Measurements from ENCODE around the gene TGM2. TPM values are rescaled to one million over a fixed set of nuclear protein-coding genes. Genes with fewer than 3 reads are reported as not detected.

TGM2 gene
- total RNA-seq, 1 experiment from 2014 or later: 113 TPM

DNA sequence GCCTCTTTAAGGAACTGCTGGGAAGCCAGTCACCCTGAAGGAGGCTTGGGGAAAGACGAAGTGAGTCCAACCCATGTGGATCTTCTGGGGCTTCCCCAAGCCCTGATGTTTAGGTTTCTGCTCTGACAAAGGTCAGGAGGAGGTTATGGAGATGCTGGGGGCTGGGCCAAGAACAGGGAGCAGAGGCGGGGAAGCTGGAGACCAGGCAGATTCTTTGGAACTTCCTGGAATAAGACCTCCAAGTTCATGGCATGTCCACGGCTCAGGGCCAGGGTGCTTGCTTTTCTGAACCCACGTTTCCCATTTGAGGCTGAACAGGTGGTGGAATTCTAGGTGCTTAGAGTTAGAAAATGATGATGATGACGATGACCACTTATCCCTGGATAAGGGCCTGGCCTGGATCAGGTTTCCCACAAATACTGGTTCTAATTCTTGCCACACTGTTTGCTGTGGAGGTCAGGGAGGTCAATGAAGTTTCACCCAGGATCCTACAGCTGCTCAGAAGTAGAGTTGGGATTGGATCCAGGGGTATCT is 30.0 kb upstream of the TGM2 start:
- no peak overlapping the region for H3K4me3 ChIP-seq (ENCODE audit: low read depth in 2 of 2, low read length in 2 of 2)
- ATAC-seq: no peak
- intact Hi-C loops (cut with micrococcal nuclease; ENCODE audit: unreplicated experiment) (no loop called here), in situ Hi-C loops (cut with HindIII; ENCODE audit: low pct_unique_long_range_greater_than_20kb, low sequenced_read_pairs) (no loop called here)
- ChIA-PET CTCF (no interaction called here), POLR2A (no interaction called here)
- H3K9me3 ChIP-seq (ENCODE audit: control insufficient read depth, insufficient read depth, low read depth, low read length): no peaks in the 10 kb centered on the region
- no peak overlapping the region for H3K27ac ChIP-seq (ENCODE audit: low read length)
- no peaks in the 10 kb centered on the region for H3K27me3 ChIP-seq (ENCODE audit: control insufficient read depth, insufficient read depth, low read length)
- no peak for DNase-seq (ENCODE audit: low read depth, low spot score)
- TF ChIP-seq, protein P1, sequence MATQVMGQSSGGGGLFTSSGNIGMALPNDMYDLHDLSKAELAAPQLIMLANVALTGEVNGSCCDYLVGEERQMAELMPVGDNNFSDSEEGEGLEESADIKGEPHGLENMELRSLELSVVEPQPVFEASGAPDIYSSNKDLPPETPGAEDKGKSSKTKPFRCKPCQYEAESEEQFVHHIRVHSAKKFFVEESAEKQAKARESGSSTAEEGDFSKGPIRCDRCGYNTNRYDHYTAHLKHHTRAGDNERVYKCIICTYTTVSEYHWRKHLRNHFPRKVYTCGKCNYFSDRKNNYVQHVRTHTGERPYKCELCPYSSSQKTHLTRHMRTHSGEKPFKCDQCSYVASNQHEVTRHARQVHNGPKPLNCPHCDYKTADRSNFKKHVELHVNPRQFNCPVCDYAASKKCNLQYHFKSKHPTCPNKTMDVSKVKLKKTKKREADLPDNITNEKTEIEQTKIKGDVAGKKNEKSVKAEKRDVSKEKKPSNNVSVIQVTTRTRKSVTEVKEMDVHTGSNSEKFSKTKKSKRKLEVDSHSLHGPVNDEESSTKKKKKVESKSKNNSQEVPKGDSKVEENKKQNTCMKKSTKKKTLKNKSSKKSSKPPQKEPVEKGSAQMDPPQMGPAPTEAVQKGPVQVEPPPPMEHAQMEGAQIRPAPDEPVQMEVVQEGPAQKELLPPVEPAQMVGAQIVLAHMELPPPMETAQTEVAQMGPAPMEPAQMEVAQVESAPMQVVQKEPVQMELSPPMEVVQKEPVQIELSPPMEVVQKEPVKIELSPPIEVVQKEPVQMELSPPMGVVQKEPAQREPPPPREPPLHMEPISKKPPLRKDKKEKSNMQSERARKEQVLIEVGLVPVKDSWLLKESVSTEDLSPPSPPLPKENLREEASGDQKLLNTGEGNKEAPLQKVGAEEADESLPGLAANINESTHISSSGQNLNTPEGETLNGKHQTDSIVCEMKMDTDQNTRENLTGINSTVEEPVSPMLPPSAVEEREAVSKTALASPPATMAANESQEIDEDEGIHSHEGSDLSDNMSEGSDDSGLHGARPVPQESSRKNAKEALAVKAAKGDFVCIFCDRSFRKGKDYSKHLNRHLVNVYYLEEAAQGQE (IDR thresholded peaks at IDR 0.05; ENCODE audit: insufficient read depth in 1 of 2, low read depth in 2 of 2, low read length in 1 of 2): no peak
- TF ChIP-seq SIN3A (IDR thresholded peaks at IDR 0.05; ENCODE audit: borderline replicate concordance, insufficient read depth, low read depth, low read length) (no peak), TCF7L2 (IDR thresholded peaks at IDR 0.05; ENCODE audit: low read depth, low read length) (no peak), POLR2AphosphoS5 (IDR thresholded peaks at IDR 0.05; ENCODE audit: low read depth, low read length) (no peak)
- TF ChIP-seq, protein P2, sequence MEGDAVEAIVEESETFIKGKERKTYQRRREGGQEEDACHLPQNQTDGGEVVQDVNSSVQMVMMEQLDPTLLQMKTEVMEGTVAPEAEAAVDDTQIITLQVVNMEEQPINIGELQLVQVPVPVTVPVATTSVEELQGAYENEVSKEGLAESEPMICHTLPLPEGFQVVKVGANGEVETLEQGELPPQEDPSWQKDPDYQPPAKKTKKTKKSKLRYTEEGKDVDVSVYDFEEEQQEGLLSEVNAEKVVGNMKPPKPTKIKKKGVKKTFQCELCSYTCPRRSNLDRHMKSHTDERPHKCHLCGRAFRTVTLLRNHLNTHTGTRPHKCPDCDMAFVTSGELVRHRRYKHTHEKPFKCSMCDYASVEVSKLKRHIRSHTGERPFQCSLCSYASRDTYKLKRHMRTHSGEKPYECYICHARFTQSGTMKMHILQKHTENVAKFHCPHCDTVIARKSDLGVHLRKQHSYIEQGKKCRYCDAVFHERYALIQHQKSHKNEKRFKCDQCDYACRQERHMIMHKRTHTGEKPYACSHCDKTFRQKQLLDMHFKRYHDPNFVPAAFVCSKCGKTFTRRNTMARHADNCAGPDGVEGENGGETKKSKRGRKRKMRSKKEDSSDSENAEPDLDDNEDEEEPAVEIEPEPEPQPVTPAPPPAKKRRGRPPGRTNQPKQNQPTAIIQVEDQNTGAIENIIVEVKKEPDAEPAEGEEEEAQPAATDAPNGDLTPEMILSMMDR (IDR thresholded peaks at IDR 0.05): no peak
- no TSS peak for BruUV-seq (replicated peaks)
- H3K4me1 ChIP-seq (ENCODE audit: control insufficient read depth, insufficient read depth, low read length): peaks cover 3% of the 10 kb centered on the region; the same call in 1 of the 2 replicates
- H3K36me3 ChIP-seq (ENCODE audit: control insufficient read depth, insufficient read depth, low read length): no peaks in the 10 kb centered on the region

DNA sequence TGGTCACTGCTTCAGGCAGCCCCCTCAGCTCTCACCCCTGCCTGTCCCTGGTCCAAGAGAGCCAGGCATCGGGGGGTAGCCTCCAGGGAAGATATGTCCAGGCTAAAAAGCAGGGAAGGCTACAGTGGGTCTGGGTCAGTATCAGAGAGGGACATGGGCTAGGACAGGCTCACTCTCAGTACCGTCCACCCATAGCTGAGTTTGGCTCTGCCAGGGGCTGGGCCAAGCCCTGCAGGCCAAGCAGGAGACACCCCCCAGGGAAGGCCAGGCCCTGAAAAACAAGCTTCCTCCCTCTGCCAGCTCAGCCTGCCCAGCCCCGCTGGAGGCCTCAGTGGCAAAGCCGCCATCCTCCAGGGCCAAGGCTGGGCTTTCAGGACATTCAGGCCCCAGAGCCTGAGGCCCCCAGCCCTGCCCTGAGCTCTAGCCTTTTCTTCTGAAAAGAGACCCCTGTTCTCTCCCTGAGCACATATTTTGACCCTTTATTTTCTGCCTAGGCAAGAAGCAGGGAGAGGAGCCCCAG is 28.6 kb upstream of the TGM2 start:
- no TSS peak for BruUV-seq (replicated peaks)
- no peak overlapping the region for H3K27ac ChIP-seq (ENCODE audit: low read length)
- no peaks in the 10 kb centered on the region for H3K9me3 ChIP-seq (ENCODE audit: control insufficient read depth, insufficient read depth, low read depth, low read length)
- H3K4me1 ChIP-seq (ENCODE audit: control insufficient read depth, insufficient read depth, low read length): peaks cover 3% of the 10 kb centered on the region; the same call in 1 of the 2 replicates
- no peaks in the 10 kb centered on the region for H3K27me3 ChIP-seq (ENCODE audit: control insufficient read depth, insufficient read depth, low read length)
- intact Hi-C loops (cut with micrococcal nuclease; ENCODE audit: unreplicated experiment): no loop called here
- in situ Hi-C loops (cut with HindIII; ENCODE audit: low pct_unique_long_range_greater_than_20kb, low sequenced_read_pairs): no loop called here
- H3K36me3 ChIP-seq (ENCODE audit: control insufficient read depth, insufficient read depth, low read length): no peaks in the 10 kb centered on the region
- TF ChIP-seq TCF7L2 (IDR thresholded peaks at IDR 0.05; ENCODE audit: low read depth, low read length): no peak
- TF ChIP-seq POLR2AphosphoS5 (IDR thresholded peaks at IDR 0.05; ENCODE audit: low read depth, low read length): no peak
- TF ChIP-seq, protein P1 (IDR thresholded peaks at IDR 0.05; ENCODE audit: insufficient read depth in 1 of 2, low read depth in 2 of 2, low read length in 1 of 2): no peak
- TF ChIP-seq, protein P2 (IDR thresholded peaks at IDR 0.05): no peak
- no peak for TF ChIP-seq SIN3A (IDR thresholded peaks at IDR 0.05; ENCODE audit: borderline replicate concordance, insufficient read depth, low read depth, low read length)
- ATAC-seq: no peak
- POLR2A ChIA-PET: no interaction called here
- CTCF ChIA-PET: no interaction called here
- H3K4me3 ChIP-seq (ENCODE audit: low read depth in 2 of 2, low read length in 2 of 2): no peak overlapping the region
- DNase-seq (ENCODE audit: low read depth, low spot score): no peak
